Measurements from ENCODE around the gene CARS1. TPM values are rescaled to one million over a fixed set of nuclear protein-coding genes. Genes with fewer than 3 reads are reported as not detected.

The CARS1 gene
- total and polyA plus RNA-seq, 2 experiments from 2014 or later: 72.9 to 95.9 TPM

DNA sequence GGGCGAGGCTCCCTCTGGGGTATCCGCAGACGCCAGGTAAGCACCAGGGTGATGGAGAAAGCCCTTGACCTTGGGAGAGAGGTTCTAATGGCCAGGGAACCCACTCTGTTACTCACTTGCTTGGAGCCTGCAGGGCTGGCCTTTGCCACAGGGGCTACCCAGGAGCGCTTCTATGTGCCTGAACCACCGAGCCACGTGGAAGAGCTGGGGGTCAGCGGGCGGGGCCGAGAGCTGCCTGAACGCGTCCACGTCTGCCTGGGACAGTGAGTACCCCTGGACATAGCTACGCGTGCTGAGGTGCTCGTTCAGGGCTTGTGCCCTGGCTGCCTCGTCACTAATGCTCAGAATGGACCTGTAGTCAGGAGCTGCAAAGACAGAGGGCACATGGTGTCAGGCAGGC lies 9.6 kb downstream of the CARS1 start (continued):
- TF ChIP-seq, protein P1, sequence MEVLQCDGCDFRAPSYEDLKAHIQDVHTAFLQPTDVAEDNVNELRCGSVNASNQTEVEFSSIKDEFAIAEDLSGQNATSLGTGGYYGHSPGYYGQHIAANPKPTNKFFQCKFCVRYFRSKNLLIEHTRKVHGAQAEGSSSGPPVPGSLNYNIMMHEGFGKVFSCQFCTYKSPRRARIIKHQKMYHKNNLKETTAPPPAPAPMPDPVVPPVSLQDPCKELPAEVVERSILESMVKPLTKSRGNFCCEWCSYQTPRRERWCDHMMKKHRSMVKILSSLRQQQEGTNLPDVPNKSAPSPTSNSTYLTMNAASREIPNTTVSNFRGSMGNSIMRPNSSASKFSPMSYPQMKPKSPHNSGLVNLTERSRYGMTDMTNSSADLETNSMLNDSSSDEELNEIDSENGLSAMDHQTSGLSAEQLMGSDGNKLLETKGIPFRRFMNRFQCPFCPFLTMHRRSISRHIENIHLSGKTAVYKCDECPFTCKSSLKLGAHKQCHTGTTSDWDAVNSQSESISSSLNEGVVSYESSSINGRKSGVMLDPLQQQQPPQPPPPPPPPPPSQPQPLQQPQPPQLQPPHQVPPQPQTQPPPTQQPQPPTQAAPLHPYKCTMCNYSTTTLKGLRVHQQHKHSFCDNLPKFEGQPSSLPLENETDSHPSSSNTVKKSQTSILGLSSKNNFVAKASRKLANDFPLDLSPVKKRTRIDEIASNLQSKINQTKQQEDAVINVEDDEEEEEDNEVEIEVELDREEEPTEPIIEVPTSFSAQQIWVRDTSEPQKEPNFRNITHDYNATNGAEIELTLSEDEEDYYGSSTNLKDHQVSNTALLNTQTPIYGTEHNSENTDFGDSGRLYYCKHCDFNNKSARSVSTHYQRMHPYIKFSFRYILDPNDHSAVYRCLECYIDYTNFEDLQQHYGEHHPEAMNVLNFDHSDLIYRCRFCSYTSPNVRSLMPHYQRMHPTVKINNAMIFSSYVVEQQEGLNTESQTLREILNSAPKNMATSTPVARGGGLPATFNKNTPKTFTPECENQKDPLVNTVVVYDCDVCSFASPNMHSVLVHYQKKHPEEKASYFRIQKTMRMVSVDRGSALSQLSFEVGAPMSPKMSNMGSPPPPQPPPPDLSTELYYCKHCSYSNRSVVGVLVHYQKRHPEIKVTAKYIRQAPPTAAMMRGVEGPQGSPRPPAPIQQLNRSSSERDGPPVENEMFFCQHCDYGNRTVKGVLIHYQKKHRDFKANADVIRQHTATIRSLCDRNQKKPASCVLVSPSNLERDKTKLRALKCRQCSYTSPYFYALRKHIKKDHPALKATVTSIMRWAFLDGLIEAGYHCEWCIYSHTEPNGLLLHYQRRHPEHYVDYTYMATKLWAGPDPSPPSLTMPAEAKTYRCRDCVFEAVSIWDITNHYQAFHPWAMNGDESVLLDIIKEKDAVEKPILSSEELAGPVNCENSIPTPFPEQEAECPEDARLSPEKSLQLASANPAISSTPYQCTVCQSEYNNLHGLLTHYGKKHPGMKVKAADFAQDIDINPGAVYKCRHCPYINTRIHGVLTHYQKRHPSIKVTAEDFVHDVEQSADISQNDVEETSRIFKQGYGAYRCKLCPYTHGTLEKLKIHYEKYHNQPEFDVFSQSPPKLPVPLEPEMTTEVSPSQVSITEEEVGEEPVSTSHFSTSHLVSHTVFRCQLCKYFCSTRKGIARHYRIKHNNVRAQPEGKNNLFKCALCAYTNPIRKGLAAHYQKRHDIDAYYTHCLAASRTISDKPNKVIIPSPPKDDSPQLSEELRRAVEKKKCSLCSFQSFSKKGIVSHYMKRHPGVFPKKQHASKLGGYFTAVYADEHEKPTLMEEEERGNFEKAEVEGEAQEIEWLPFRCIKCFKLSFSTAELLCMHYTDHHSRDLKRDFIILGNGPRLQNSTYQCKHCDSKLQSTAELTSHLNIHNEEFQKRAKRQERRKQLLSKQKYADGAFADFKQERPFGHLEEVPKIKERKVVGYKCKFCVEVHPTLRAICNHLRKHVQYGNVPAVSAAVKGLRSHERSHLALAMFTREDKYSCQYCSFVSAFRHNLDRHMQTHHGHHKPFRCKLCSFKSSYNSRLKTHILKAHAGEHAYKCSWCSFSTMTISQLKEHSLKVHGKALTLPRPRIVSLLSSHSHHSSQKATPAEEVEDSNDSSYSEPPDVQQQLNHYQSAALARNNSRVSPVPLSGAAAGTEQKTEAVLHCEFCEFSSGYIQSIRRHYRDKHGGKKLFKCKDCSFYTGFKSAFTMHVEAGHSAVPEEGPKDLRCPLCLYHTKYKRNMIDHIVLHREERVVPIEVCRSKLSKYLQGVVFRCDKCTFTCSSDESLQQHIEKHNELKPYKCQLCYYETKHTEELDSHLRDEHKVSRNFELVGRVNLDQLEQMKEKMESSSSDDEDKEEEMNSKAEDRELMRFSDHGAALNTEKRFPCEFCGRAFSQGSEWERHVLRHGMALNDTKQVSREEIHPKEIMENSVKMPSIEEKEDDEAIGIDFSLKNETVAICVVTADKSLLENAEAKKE (CRISPR knock-in tag; IDR thresholded peaks at IDR 0.05): no peak
- TF ChIP-seq POLR2AphosphoS5 (IDR thresholded peaks at IDR 0.05; ENCODE audit: low read depth): no peak
- TF ChIP-seq ZNF114 (CRISPR knock-in tag; IDR thresholded peaks at IDR 0.05): no peak
- TF ChIP-seq NANOG (IDR thresholded peaks at IDR 0.05; ENCODE audit: borderline replicate concordance): no peak
- no peak for TF ChIP-seq ZNF331 (CRISPR knock-in tag; IDR thresholded peaks at IDR 0.05; ENCODE audit: low read depth)
- TF ChIP-seq JUNB (IDR thresholded peaks at IDR 0.05; ENCODE audit: unreplicated experiment): no peak
- TF ChIP-seq, protein P2, sequence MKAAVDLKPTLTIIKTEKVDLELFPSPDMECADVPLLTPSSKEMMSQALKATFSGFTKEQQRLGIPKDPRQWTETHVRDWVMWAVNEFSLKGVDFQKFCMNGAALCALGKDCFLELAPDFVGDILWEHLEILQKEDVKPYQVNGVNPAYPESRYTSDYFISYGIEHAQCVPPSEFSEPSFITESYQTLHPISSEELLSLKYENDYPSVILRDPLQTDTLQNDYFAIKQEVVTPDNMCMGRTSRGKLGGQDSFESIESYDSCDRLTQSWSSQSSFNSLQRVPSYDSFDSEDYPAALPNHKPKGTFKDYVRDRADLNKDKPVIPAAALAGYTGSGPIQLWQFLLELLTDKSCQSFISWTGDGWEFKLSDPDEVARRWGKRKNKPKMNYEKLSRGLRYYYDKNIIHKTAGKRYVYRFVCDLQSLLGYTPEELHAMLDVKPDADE (IDR thresholded peaks at IDR 0.05): no peak
- TF ChIP-seq, protein P3, sequence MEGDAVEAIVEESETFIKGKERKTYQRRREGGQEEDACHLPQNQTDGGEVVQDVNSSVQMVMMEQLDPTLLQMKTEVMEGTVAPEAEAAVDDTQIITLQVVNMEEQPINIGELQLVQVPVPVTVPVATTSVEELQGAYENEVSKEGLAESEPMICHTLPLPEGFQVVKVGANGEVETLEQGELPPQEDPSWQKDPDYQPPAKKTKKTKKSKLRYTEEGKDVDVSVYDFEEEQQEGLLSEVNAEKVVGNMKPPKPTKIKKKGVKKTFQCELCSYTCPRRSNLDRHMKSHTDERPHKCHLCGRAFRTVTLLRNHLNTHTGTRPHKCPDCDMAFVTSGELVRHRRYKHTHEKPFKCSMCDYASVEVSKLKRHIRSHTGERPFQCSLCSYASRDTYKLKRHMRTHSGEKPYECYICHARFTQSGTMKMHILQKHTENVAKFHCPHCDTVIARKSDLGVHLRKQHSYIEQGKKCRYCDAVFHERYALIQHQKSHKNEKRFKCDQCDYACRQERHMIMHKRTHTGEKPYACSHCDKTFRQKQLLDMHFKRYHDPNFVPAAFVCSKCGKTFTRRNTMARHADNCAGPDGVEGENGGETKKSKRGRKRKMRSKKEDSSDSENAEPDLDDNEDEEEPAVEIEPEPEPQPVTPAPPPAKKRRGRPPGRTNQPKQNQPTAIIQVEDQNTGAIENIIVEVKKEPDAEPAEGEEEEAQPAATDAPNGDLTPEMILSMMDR (conservative IDR thresholded peaks at IDR 0.05; ENCODE audit: low read depth in 2 of 2): no peak
- TF ChIP-seq CREB1 (CRISPR knock-in tag; IDR thresholded peaks at IDR 0.05; ENCODE audit: low read depth): no peak
- TF ChIP-seq EZH2phosphoT487 (IDR thresholded peaks at IDR 0.05; ENCODE audit: unreplicated experiment): no peak
- no peak for TF ChIP-seq STAT1 (IDR thresholded peaks at IDR 0.05; ENCODE audit: unreplicated experiment)

Measured in GM23338 (cell line).